GM18907 (cell line): ENCODE measurements around the gene HOXD8.

Source experiments
- ATAC-seq: cut with Tn5 transposase; IDR thresholded peaks from one replicate; pipeline ENCODE4 v1.9.1; 2021; ENCODE audit warnings: mild to moderate bottlenecking, moderate library complexity; ENCODE audit not compliant: unreplicated experiment

Gene HOXD8

DNA sequence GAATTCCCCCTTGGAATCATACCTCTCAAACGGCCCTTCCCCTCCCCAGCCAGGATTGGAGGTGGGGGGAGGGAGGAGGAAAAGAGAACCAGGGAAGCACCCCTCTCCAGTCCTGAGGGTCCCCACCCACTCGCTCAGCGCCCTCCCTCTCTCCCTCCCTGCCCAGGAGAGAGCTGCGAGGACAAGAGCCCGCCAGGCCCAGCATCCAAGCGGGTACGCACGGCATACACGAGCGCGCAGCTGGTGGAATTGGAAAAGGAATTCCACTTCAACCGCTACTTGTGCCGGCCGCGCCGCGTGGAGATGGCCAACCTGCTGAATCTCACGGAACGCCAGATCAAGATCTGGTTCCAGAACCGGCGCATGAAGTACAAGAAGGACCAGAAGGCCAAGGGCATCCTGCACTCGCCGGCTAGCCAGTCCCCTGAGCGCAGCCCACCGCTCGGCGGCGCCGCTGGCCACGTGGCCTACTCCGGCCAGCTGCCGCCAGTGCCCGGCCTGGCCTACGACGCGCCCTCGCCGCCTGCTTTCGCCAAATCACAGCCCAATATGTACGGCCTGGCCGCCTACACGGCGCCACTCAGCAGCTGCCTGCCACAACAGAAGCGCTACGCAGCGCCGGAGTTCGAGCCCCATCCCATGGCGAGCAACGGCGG lies 42.0 kb downstream of the HOXD8 start:
- no peak for ATAC-seq

DNA sequence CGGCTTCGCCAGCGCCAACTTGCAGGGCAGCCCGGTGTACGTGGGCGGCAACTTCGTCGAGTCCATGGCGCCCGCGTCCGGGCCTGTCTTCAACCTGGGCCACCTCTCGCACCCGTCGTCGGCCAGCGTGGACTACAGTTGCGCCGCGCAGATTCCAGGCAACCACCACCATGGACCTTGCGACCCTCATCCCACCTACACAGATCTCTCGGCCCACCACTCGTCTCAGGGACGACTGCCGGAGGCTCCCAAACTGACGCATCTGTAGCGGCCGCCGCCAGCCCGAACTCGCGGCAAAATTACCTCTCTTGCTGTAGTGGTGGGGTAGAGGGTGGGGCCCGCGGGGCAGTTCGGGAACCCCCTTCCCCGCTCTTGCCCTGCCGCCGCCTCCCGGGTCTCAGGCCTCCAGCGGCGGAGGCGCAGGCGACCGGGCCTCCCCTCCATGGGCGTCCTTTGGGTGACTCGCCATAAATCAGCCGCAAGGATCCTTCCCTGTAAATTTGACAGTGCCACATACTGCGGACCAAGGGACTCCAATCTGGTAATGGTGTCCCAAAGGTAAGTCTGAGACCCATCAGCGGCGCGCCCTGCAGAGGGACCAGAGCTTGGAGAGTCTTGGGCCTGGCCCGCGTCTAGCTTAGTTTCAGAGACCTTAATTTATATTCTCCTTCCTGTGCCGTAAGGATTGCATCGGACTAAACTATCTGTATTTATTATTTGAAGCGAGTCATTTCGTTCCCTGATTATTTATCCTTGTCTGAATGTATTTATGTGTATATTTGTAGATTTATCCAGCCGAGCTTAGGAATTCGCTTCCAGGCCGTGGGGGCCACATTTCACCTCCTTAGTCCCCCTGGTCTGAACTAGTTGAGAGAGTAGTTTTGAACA lies 42.7 kb downstream of the HOXD8 start:
- ATAC-seq: no peak

DNA sequence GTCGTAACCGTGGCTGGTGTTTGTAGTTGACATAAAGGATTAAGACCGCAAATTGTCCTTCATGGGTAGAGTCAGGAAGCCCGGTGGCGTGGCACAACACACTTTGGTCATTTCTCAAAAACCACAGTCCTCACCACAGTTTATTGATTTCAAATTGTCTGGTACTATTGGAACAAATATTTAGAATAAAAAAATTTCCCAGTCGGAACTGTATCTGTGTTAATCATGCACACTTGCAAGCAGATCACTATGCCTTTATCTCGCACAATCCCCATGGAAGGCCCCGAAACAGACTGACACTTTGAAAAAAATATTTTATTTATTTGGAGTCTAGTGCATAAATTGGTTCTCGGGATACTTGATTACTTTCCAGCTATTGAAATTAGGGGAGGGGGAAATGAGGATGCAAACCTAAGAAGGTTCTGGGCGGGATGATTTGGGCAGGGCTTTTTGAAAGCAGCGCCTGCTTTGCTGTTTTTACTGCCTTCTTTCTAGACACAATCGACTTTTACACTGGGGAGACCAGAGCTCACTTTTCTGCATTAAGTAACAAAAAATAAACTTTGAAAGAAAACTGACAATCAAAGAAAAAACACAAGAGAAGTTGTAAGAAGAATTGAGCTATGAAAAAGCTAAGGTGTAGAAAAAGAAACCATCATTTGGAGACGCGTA lies 43.5 kb downstream of the HOXD8 start:
- ATAC-seq: no peak

- ATAC-seq: no peak
Observed at GRCh38 chr2:176173567-176174381, 44.3 kb downstream of the HOXD8 start.

DNA sequence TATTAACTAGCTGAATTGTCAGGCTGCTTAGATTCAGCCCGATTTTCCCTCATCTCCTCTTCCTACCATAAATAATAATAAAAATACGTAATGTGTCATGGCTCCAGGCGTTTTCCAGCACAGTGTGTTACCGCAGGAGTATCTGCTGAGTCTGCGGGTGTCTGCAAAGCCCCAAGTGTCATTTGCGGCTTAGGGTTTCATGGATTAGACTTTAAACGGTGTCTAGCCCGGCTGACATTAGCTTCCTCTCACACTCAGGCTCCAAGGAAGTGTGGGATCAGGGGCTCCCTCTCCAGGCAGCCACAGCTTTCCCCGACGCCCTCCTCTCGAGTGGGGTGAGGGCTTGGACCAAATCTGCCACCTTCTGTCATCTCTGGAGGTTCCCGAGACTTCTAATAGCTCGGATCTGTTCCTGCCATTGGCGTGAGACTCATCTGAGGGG lies 44.9 kb downstream of the HOXD8 start:
- ATAC-seq: no peak

GRCh38 chr2:176174824-176175708 lies 45.6 kb downstream of the HOXD8 start:
- ATAC-seq: no peak

GRCh38 chr2:176175709-176176607 lies 46.5 kb downstream of the HOXD8 start:
- ATAC-seq: no peak

DNA sequence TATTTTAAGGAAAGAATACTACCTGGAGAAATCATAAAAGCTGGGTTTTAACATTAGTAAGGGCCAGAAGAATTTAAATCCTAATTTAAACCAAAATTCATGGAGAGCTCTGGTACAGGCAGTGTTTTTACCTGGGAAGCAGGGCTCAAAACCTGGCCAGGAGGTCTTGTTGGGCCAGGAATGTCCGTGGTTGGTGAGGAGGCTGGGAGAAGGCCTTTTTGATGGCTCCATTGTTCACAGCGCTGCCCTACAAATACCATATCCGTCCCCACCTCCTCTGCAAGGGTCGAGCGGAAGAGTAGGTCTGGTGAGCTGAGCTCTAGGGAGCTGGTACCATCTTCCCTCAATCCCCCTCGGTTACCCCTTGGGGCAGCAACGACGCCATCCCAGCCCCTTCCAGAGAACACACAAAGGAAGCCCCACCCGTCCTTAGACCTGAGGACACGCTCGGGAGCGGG lies 48.1 kb downstream of the HOXD8 start:
- no peak for ATAC-seq

GRCh38 chr2:176178038-176178756 lies 48.7 kb downstream of the HOXD8 start:
- ATAC-seq: no peak

DNA sequence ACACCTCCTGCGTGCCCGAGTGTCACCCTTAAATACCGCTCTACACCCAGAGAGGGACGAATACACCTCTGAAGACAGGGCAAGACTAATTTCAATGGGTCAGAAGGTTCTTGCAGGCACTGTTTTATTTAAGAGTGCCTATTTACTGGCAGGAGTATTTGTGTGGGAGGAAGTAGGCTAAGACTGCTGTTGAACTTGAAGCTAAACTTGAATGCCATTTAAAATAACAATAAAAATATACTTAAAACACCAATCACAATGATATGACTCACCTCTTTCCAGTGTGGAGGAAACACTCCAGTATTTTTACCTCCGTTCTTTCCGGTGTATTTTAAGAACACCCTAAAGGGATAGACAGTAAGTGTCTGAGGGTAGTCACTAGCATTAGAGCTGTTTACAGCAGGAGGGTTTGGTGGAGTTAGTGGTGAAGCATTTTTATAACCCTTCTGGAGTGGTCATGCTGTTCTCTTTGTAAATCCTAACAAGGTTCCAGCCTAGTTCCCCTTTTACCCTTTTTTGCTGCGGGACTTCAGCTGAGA lies 49.3 kb downstream of the HOXD8 start:
- no peak for ATAC-seq

- ATAC-seq: no peak
Observed at GRCh38 chr2:176181551-176181950, 52.0 kb downstream of the HOXD8 start.
